HG03457 (cell line): ENCODE measurements around the gene KNDC1.

Experiments used
- ATAC-seq: cut with Tn5 transposase; IDR thresholded peaks from one replicate; pipeline ENCODE4 v1.9.1; 2021; ENCODE audit warnings: moderate number of reproducible peaks; ENCODE audit not compliant: unreplicated experiment

The KNDC1 gene

DNA sequence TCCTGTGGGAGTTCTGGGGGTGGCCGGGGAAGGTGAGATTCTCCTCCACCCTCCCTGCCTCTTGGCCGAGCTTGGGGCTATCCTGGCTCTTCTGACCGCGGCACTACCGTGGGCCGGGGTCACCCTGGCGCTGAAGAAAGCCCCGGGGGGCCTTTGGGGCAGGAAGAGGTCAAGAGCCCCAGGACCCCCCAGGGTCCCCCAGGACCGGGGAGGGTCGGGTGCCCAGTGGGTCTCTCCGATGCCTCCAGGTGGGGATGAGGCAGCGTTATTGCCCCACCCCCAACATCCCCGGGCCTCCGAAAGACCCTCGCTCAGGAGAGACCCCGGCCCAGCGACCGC is 439 bp upstream of the KNDC1 start:
- no peak for ATAC-seq

DNA sequence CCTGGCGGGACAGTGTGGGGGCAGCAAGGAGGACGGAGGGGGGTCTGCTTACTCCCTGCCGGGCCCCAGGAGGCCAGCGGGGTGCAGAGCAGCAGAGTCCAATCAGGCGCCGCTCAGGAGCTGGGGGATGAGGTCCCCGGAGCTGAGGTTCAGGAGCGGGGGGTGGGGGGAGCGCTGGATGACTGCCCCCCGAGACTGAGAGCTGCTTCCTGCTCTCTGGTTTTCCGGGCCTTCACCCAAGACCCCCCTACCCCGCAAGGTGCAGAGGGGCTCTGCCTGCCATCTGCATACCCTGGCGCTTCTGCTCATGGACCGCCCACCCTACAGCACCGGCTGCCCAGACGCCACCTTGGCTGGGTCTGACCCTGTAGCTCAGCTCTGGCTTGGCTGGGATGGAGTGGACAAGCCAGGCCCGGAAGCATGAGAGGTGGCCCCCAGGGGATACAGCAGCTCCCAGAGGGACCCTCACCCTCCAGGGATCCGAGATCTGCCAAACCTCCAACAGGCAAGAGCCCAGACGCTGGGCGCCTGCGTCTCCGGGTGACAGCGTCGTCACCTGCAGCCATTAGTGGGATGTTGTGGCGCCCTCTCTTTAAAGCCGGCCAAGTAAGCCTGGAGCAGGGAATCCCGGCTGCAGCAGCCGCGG is 930 bp downstream of the KNDC1 start:
- ATAC-seq: no peak

DNA sequence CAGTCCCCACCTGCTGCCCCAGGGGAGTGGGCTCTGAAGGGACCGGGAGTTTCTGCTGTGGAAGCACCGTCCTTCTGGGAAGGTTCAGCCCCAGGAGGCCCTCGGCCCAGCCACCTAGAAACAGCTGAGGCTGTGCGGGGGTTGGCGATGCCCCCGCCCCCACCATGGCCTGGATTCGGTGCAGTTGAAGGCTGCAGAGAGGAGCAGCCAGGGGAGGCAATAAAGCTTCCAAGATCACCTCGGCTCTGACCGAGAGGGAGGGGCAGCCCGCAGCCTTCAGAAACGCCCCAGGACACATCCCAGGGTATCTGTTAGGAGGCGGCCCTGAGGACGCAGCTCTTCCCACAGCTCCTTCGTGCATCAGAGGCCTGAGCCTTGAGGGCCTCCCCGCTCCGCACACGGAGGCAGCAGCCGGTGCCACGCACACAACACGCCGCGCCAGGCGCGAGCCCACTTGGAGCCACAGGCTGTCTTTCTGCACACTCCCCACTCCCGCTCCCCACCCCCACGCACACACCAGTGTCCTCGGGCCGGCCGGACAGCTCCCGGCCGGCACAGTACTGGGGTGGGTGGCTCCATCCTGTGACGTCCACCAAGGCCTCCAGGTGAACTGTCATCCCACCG is 1.6 kb downstream of the KNDC1 start:
- ATAC-seq: no peak

GRCh38 chr10:133162178-133162909 is 2.3 kb downstream of the KNDC1 start:
- no peak for ATAC-seq

DNA sequence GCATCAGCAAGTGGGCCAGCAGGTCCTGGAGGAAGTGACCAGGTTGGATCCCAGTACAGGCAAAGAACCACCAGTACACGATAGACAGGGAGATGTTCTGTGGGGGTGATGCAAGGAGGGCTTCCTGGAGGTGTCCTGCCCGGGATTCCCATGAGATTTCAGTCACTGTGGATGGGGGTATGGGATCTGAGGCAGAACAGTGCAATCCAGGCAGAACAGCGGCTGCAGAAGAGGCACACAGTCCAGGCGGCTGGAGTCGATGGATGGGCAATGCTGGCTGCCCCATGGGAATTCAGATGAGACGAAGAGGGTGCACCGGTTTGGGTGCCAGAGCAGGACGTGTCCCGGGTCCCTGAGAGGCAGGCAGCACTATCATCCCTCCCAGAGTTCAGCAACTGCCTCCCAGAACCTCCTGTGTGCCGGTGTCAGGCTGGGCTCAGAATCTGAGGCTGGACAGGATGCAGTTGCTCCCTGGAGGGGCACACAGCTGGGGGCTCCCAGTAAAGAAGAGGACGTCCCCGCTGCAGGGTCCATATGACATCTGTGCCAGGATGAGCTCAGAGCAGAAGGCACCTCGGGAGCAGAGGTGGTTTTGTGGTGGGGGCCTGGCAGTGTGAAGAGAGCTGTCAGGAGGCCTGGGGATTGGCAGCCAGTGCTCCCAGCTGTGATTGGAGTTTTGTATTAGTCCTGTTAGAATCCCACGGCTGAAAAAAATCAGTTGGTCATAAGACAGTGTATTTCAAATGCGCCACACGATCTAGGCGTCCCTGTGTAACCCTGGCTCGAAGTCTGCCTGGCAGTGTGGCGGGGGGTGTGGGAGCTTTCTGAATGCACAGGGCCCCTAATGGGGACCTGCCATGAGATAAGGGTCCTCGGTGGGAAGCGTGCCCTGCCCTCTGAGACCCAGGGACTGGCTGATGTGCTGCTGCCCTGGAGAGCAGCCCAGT is 3.2 kb downstream of the KNDC1 start:
- no peak for ATAC-seq

DNA sequence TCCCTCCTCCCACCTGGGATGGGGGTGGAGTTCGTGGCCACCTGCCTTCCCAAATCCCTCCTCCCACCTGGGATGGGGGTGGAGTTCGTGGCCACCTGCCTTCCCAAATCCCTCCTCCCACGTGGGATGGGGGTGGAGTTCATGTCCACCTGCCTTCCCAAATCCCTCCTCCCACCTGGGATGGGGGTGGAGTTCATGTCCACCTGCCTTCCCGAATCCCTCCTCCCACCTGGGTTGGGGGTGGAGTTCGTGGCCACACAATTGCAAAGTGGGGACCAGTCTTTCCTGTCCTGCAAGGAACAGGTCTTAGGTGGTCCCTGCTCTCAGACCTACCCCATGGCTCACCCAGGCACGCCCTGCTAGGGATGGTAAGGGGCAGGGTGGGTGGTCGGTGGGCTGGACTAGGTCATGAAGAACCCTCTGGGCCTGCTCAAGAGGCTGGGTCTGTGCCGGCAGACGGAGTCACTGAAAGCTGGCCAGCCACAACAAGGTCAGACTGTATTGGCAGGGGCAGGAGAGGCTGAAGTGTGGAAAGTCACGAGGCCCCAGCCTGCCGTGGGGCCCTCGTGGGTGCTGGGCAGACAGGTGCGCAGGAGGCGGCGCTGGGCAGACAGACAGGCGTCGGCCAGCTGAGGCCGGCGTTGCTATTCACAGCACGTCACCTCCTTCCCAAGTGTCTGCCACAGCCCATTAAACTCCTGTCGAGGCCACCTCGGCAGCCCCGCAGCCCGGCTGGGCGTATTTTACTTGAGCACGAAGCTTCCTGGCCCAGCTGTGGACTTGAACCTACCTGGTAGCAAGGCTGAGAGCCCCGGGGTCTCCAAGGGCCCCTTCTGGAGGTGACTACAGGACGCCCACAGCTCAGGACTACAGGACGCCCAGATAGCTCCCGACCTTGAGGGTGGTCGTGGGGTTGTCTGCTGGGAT is 4.1 kb downstream of the KNDC1 start:
- no peak for ATAC-seq

DNA sequence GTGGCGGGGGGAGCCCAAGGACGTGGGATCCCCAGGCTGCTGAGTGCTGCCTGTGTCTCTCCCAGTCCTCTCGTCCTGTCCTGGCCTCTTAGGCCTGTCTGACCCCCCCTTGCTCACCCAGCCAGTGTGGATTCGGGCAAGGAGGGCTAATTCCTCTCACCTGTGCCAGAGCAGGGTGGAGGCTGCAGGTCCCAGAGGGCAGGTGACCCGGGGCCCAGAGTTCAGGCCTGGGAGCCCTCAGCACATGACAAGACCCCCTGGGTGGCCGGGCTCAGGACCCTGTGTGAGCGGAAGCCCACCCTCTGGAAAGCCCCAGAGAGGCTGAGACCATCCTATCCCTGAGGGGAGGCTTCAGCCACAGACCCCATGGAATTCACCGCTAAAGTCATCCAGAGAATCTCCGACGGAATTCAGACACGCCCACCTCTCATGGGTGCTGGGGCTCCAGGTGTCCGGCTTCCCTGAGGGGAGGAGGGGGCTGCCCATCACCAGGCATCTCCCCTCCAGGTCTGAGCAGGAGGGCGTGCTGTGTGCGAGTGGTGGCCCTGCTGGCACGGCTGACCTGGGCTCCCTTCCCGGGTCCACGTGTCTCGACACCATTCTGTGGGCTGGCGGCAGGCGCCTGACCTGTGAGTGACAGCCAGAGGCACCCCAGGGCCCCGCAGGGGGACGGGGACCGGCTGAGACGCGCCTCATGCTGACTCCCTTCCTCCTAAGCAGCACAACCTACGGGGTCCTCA is 5.0 kb downstream of the KNDC1 start:
- no peak for ATAC-seq

DNA sequence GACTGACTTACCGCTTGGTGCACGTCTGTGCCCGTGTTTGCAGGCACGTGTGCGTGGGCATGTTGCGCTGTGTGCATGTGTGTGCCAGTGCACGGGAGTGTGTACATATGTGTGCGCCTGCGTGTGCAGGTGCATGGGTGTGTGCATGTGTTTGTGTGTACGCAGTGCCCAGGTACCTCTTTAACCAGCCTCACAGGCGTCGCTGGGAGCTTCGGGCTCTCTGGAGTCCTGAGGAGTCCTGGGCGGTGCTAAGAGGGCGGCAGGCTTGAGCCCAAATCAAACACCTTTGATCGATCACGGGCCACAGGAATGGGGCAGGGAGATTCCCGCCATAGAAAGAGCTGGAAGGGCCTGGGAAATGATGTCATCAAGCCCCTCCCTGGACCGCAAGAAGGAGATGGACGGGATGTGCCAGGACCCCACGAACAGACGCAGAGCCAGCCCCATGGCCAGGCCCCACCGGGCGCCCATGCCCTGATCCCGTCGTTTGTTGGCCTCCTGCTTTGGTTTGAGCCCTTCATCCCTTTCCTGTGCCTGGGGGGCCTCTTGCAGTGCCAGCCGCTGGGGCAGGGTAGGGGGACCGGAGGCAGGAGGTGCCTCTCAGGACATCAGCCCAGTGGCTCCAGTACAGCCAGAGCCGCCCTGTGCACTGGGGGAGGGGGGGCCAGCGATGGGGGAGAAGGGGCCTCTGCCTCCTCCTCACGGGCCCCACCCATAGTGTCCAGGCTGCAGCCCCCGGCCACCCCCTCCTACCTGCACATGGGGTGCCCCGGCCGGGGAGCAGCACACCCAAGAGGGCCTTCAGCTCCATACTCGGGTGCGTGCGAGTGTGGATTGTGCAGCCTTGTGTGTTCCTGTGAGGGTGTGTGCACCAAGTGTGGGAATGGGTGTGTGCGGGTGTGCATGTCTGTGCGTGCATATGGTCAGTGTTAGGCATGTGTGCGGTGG is 5.8 kb downstream of the KNDC1 start:
- ATAC-seq: no peak

GRCh38 chr10:133166504-133166827 is 6.4 kb downstream of the KNDC1 start:
- ATAC-seq: no peak

- ATAC-seq: no peak
Measured at GRCh38 chr10:133166828-133167692, 7.0 kb downstream of the KNDC1 start.

- no peak for ATAC-seq
Measured at GRCh38 chr10:133167693-133168616, 7.9 kb downstream of the KNDC1 start.

DNA sequence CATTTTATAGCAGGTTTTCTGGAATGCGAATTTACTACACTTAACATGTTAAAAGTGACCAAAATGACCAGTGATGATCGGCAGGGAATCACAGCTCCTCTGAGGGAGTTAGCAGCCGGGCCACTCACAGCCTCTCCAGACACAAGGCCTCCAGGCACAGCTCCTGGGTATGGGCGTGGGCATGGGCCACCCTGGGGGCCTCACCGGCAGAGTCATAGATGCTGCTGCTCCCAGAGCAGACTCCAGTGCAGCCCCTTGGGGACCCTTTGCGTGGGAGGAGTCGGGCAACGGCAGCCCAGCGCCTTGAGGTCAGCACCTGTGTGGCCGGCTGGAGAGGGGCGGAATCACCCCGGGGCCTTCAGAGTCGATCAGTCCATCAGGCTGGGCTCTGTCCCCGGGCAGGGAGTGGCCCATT is 8.6 kb downstream of the KNDC1 start:
- no peak for ATAC-seq

DNA sequence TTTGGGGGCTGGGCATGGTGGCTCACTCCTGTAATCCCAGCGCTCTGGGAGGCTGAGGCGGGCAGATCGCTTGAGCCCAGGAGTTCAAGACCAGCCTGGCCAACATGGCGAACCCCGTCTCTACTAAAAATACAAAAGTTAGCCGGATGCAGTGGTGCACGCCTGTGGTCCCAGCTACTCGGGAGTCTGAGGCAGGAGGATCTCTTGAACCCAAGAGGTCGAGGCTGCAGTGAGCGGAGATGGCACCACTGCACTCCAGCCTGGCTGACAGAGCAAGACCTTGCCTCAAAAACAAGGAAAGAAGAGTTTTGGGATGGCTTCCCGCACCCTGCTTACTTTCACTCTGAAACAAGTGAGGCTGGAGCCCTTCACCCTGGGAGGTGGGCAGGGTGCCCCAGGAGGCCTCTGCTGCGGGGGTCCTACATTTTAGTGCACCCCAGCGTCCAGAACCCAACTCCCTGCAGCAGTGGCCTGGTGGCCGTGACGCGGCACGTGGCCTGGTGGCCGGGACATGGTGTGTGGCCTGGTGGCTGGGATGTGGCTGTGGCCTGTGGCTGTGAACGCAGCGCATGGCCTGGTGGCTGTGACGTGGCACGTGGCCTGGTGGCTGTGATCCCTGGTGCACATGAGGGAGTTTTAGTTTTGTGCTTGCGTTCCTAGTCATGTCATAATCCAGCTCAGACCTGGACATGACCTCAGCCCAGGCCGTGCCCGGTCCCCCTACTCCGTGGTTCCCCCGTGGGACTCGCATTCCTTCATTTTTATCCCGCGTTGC is 9.3 kb downstream of the KNDC1 start:
- no peak for ATAC-seq

GRCh38 chr10:133170092-133170491 is 10.1 kb downstream of the KNDC1 start:
- no peak for ATAC-seq

- ATAC-seq: no peak
Measured at GRCh38 chr10:133173860-133174640, 14.0 kb downstream of the KNDC1 start.
